T follicular helper cell (primary cell): ENCODE results near the gene CHIC1.
"Not testable (repeated sequence)": the region's sequence is repeated elsewhere in the genome, so short reads cannot be mapped to it uniquely, and the experiment has no call there.

Experiments
- DNase-seq: peaks from one replicate; pipeline ENCODE4 v3.0.0-alpha.2; 2020; ENCODE audit warnings: low read depth
- total RNA-seq, 2 experiments: gene quantifications; one replicate each; lab custom pipeline; 2026; lab: John Stamatoyannopoulos, UW

CHIC1 gene
- total RNA-seq, result 26.6 to 34.0 reads per million in 2 experiments

- DNase-seq, result peak; percentile 59
These were observed at the start of gene CHIC1 for GRCh38 chrX:73562984-73563737. CHIC1 (plus strand) TSS chrX:73563197; CDS start chrX:73563285, 88 bp downstream.

GRCh38 chrX:73522823-73523222 lies 40.2 kb upstream of the CHIC1 start:
- DNase-seq, result not testable (repeated sequence)

GRCh38 chrX:73524906-73525305 lies 38.1 kb upstream of the CHIC1 start:
- DNase-seq, result no peak

- no peak for DNase-seq
These were observed 36.9 kb upstream of the CHIC1 start for GRCh38 chrX:73525928-73526690.

- DNase-seq, result not testable (repeated sequence)
These were observed 31.3 kb upstream of the CHIC1 start for GRCh38 chrX:73531655-73532054.

- DNase-seq, result no peak
These were observed 6.8 kb upstream of the CHIC1 start for GRCh38 chrX:73556159-73556558.

GRCh38 chrX:73561801-73562200 lies 1.2 kb upstream of the CHIC1 start:
- no peak for DNase-seq

GRCh38 chrX:73562458-73562857 lies 539 bp upstream of the CHIC1 start:
- DNase-seq, result no peak

- no peak for DNase-seq
These were observed 706 bp downstream of the CHIC1 start for GRCh38 chrX:73563738-73564068.

GRCh38 chrX:73577361-73577760 lies 14.4 kb downstream of the CHIC1 start:
- no peak for DNase-seq

GRCh38 chrX:73581002-73581628 lies 18.1 kb downstream of the CHIC1 start:
- no peak for DNase-seq

- DNase-seq, result not testable (repeated sequence)
These were observed 34.8 kb downstream of the CHIC1 start for GRCh38 chrX:73597758-73598157.

GRCh38 chrX:73615022-73615421 lies 52.0 kb downstream of the CHIC1 start:
- no peak for DNase-seq

- not testable (repeated sequence) for DNase-seq
These were observed 78.7 kb downstream of the CHIC1 start for GRCh38 chrX:73641669-73642068.

- no peak for DNase-seq
These were observed 84.2 kb downstream of the CHIC1 start for GRCh38 chrX:73647212-73647611.

- DNase-seq, result no peak
These were observed 84.8 kb downstream of the CHIC1 start for GRCh38 chrX:73647632-73648322.

GRCh38 chrX:73661322-73661721 lies 98.3 kb downstream of the CHIC1 start:
- DNase-seq, result not testable (repeated sequence)

- DNase-seq, result no peak
These were observed 105.8 kb downstream of the CHIC1 start for GRCh38 chrX:73668779-73669178.

- DNase-seq, result no peak
These were observed 118.4 kb downstream of the CHIC1 start for GRCh38 chrX:73681408-73681807.

GRCh38 chrX:73683236-73683859 lies 120.4 kb downstream of the CHIC1 start:
- no peak for DNase-seq

GRCh38 chrX:73707014-73707413 lies 144.0 kb downstream of the CHIC1 start:
- DNase-seq, result not testable (repeated sequence)

GRCh38 chrX:73728602-73729001 lies 165.6 kb downstream of the CHIC1 start:
- no peak for DNase-seq
